BE2C (cell line): ENCODE results near the gene ATP6V1B1.

Experiments used
- DNase-seq: peaks from one replicate; pipeline ENCODE4 v3.0.0-alpha.2; 2020
- H3K27me3 ChIP-seq: fragments of 250-450 bp; sonication (Bioruptor Pico); 2 replicates; pipeline ENCODE4 v1.5.1; 2020; ENCODE audit warnings: mild to moderate bottlenecking
- H3K36me3 ChIP-seq: fragments of 250-450 bp; sonication (Bioruptor Pico); 2 replicates; pipeline ENCODE4 v1.5.1; 2020; ENCODE audit warnings: mild to moderate bottlenecking
- H3K4me1 ChIP-seq: fragments of 250-450 bp; sonication (Bioruptor Pico); 2 replicates; pipeline ENCODE4 v1.5.1; 2020
- H3K4me3 ChIP-seq: 2 replicates; pipeline ENCODE4 v1.5.1; 2011; ENCODE audit warnings: low read depth, low read length
- H3K9me3 ChIP-seq: fragments of 250-450 bp; sonication (Bioruptor Pico); 2 replicates; pipeline ENCODE4 v1.5.1; 2020
- CTCF ChIP-seq: IDR thresholded peaks from 2 replicates; pipeline ENCODE4 v1.5.1; 2012; ENCODE audit warnings: mild to moderate bottlenecking, low read depth, low read length

ATP6V1B1 gene

GRCh38 chr2:70936165-70936978 lies 672 bp downstream of the ATP6V1B1 start:
- Histone ChIP-seq H3K36me3 (no peaks in the 10 kb centered on the region), H3K4me3 (no peak overlapping the region), H3K9me3 (no peaks in the 10 kb centered on the region), H3K27me3 (no peaks in the 10 kb centered on the region), H3K4me1 (no peaks in the 10 kb centered on the region)
- DNase-seq, result no peak
- TF ChIP-seq CTCF, result no peak

GRCh38 chr2:70936979-70937811 lies 1.5 kb downstream of the ATP6V1B1 start:
- Histone ChIP-seq H3K4me1 (no peaks in the 10 kb centered on the region), H3K9me3 (no peaks in the 10 kb centered on the region), H3K4me3 (no peak overlapping the region), H3K27me3 (no peaks in the 10 kb centered on the region), H3K36me3 (no peaks in the 10 kb centered on the region)
- no peak for DNase-seq
- no peak for TF ChIP-seq CTCF

DNA sequence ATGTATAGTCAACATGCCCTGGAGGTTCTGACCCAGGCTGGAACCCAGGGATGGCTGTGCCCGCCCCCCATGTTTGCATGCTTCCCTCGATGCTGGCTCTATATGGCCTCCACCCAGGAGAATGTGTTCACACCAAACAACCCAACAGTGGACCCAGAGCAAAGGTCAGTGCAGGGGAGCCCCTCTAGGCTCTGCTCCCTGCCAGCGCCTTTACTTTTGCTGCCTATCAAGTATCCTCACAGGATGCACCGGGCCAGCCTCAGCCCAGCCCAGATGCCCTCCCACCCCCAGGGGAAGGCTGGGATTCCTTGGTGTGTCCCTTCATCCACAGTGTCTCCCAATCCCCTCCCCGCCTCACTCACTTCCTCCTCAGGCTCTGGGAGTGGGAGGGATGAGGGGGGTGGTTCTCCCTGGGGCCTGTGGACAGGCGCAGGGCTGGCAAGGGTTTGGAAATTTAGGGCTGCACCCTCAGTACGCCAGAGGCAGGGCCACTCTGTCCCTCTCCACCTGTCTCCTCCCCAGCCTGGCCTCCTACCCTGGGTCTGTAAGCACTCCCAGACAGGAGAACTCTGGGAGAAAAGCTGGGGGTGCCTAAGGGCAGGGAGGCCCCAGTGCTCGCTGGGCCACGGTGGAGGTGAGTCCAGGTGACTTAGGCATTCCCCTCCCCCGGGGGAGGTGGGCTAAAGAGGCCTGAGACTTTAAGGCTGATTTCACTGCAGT lies 2.3 kb downstream of the ATP6V1B1 start:
- Histone ChIP-seq H3K9me3 (no peaks in the 10 kb centered on the region), H3K4me1 (no peaks in the 10 kb centered on the region), H3K4me3 (no peak overlapping the region), H3K27me3 (no peaks in the 10 kb centered on the region), H3K36me3 (no peaks in the 10 kb centered on the region)
- no peak for TF ChIP-seq CTCF
- no peak for DNase-seq

GRCh38 chr2:70938586-70938950 lies 2.9 kb downstream of the ATP6V1B1 start:
- Histone ChIP-seq H3K36me3 (no peaks in the 10 kb centered on the region), H3K9me3 (no peaks in the 10 kb centered on the region), H3K4me1 (no peaks in the 10 kb centered on the region), H3K27me3 (no peaks in the 10 kb centered on the region), H3K4me3 (no peak overlapping the region)
- DNase-seq, result no peak
- no peak for TF ChIP-seq CTCF

DNA sequence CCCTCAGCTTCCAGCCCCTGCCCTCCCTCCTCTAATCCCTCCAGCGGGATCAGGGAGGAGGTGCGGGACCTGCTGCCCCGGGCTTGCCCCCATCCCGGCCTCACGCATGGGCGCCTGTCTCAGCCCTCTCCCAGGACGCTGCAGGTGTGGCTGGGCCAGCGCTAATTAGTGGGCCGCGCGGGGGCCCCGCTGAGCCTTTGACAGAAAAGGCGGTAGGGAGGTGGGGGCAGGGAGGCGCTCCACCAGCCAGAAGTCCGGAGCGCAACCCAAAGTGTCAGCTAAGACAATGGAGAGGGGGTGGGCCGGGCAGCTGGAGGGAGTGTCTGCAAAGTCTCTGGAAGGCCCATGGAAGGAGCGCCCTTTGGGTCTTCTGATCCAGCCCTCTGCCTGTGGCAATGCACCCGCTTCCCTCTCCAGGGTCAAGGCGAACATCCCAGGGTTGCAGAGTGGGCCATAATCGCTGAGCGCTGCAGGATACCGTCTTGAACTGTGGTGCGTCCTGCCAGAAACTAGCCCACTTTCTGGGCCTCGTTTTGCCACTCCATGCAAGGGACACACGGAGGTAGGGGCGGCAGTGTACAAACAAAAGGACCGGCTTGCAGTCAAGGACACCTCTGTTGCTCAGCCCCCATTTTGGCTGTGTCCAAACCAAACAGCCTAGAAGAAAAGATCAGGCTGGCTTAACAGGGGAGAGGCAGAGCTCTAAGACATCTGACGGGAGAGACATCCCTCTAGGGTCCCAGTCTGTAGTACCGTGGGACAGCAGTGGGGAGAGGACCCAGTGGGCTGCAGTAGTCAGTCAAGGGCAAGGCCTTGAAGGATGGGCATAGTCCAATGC lies 3.5 kb downstream of the ATP6V1B1 start:
- Histone ChIP-seq H3K4me1 (no peaks in the 10 kb centered on the region), H3K27me3 (no peaks in the 10 kb centered on the region), H3K36me3 (no peaks in the 10 kb centered on the region), H3K4me3 (no peak overlapping the region), H3K9me3 (no peaks in the 10 kb centered on the region)
- DNase-seq, result no peak
- no peak for TF ChIP-seq CTCF
